Effector memory CD8-positive, alpha-beta T cell (primary cell): ENCODE measurements around the gene B3GLCT.
"Not testable (repeated sequence)": the region's sequence is repeated elsewhere in the genome, so short reads cannot be mapped to it uniquely, and the experiment has no call there.

Experiments
- ATAC-seq: fragments of 150-1000 bp; cut with Tn5 transposase; replicated peaks from 2 replicates; pipeline ENCODE4 v1.10.0; 2021; ENCODE audit warnings: mild to moderate bottlenecking, moderate library complexity
- DNase-seq, 3 experiments: peaks; one replicate each; pipeline ENCODE4 v3.0.0; 2021
- H3K27ac Mint-ChIP-seq, 2 donors: one replicate each; pipeline ENCODE4 v1.8.0; 2022; ENCODE audit warnings: mild to moderate bottlenecking in 2 of 2, mixed read lengths in 2 of 2, moderate library complexity in 2 of 2
- H3K27me3 Mint-ChIP-seq, 2 donors: one replicate each; pipeline ENCODE4 v1.8.0; 2022; ENCODE audit warnings: mixed read lengths in 2 of 2
- H3K36me3 Mint-ChIP-seq: one replicate; pipeline ENCODE4 v1.8.0; 2022; ENCODE audit warnings: mild to moderate bottlenecking, moderate library complexity, mixed read lengths; ENCODE audit not compliant: insufficient read depth
- H3K4me1 Mint-ChIP-seq, 2 donors: one replicate each; pipeline ENCODE4 v1.8.0; 2022; ENCODE audit warnings: low read depth in 2 of 2, mixed read lengths in 2 of 2
- H3K4me3 Mint-ChIP-seq, 2 donors: one replicate each; pipeline ENCODE4 v1.8.0; 2022; ENCODE audit warnings: mild to moderate bottlenecking in 2 of 2, mixed read lengths in 2 of 2, moderate library complexity in 2 of 2
- H3K9me3 Mint-ChIP-seq, 2 donors: one replicate each; pipeline ENCODE4 v1.8.0; 2022; ENCODE audit warnings: mixed read lengths in 2 of 2

B3GLCT gene

DNA sequence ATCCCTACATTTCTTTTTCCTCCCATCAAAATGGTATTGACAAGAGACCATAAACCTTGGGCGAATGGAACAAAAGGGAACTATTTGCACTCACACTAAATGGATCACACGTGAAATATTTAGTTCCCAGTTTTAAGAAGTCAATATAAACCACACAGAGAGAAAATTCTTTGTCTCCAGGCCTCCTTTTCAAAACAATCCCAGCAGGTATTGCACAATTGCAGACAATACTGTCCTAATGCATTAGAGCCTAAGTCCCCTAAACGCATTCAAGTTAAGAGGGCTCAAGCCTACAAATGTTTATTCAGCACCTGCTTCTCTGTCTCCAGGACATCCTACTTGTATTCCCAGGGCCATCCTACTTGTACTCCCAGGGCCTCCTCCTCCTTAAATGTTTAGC, 1.3 kb upstream of the B3GLCT start:
- Mint-ChIP-seq H3K36me3 (peaks cover 12% of the 10 kb centered on the region), H3K9me3 (no peaks in the 10 kb centered on the region), H3K27me3 (no peaks in the 10 kb centered on the region), H3K4me1 (peaks cover 11 to 13% of the 10 kb centered on the region in 2 donors), H3K4me3 (peak overlapping the region in 1 of 2 donors; percentile 79), H3K27ac (no peak overlapping the region)
- ATAC-seq (no peak), DNase-seq (no peak)

DNA sequence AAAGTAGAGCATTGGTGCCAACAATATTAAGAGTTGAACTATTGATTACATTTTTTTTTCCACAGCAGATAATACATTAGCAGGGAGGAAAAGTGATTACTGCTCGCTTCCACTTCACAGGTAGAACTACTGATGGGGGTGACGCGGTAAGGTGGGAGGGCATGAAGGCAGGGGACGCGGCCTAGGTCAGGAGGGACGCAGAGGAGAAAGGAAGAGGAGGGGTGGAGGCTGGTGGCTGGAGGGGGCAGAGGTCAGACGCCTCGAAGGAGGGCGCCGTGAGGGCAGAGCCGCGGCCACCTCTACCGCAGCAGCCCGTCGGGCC, 287 bp upstream of the B3GLCT start:
- Mint-ChIP-seq H3K4me1 (peaks cover 15 to 17% of the 10 kb centered on the region in 2 donors), H3K9me3 (no peaks in the 10 kb centered on the region), H3K36me3 (peaks cover 12% of the 10 kb centered on the region)

DNA sequence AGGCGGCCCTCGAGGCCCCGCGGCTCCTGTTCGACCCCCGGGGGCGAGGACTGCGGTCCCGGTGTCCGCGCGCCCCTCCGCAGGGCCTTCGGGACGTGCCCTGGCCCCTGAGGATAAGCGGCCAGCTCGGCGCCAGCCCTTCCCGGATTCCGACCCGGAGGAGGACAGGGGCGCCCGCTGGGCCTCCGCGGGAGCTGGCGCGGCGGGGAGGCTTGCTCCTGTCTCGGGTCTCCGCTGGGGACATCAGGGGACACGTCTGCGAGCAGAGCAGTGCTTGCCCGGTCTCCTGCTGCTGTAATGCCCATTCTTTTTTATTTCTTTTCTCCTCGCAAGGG, 829 bp downstream of the B3GLCT start:
- Mint-ChIP-seq H3K27me3 (no peaks in the 10 kb centered on the region), H3K4me1 (peaks cover 19 to 23% of the 10 kb centered on the region in 2 donors), H3K9me3 (no peaks in the 10 kb centered on the region), H3K27ac (peak overlapping the region; percentile 59 to 91), H3K4me3 (peak overlapping the region; percentile 79 to 82), H3K36me3 (peaks cover 9% of the 10 kb centered on the region)
- ATAC-seq (peak; percentile 25), DNase-seq (peak in 1 of 3 experiments; percentile 40)

More for the DNA sequence above, 287 bp upstream of the B3GLCT start:
- peak overlapping the region; percentile 89 to 91 for H3K27ac Mint-ChIP-seq
- ATAC-seq (peak; percentile 23), DNase-seq (no peak)
- H3K4me3 Mint-ChIP-seq = peak overlapping the region; percentile 79 to 81
- H3K27me3 Mint-ChIP-seq = no peaks in the 10 kb centered on the region

DNA sequence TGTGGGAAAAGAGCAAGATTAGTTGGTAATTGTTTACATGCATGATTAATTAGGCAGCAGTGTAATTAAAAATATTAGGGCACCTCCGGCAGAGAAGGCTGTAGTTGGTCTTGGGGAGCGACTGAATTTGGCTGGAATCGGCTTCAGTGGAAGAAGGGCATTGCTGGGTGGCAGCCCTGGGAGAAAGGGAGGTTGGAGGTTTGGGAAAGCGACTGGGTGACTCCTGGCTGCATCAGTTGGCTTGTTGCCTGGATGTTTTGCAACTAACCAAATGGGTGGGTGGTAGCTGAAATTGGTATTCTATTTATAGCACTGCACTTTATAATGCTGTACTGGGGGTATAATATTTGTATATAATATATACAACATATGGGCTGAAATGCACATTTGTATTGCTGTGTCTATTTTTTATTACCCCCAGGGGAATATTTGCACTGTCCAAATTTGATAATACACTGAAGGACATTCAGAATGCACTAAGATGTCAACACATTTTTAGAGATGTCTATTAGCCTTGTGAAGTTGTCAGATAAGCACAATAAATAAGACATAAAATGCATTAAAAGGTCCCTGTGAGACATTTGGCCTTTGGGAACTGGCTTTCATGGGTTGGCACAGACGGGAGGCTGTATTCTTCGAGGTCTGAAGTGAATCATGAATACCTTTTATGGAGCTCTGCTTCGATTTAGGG, 1.7 kb downstream of the B3GLCT start:
- peaks cover 12% of the 10 kb centered on the region for H3K36me3 Mint-ChIP-seq
- ATAC-seq (no peak), DNase-seq (no peak)
- H3K4me1 Mint-ChIP-seq = peaks cover 19 to 23% of the 10 kb centered on the region in 2 donors
- no peaks in the 10 kb centered on the region for H3K27me3 Mint-ChIP-seq
- H3K4me3 Mint-ChIP-seq = peak overlapping the region; percentile 79 to 82
- H3K27ac Mint-ChIP-seq = peak overlapping the region; percentile 59 to 91
- H3K9me3 Mint-ChIP-seq = no peaks in the 10 kb centered on the region

DNA sequence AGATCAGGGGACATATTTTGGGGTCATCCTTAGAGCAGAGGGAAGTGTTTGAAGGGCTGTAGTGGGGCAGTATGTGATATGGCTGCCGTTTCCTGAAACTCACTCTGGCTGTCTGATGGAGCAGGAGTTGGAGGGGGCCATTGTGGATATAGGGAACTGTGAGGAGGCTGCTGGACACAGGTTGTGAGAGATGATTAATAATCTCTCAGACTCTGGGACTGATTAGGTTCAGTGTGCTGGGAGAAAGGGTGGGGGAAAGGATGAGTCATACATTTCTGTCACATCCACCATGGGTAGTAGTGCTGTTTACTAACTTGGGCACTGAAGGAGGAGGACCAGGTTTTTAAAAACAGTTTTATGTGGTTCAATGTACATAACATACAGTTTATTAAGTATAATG, 4.8 kb downstream of the B3GLCT start:
- no peaks in the 10 kb centered on the region for H3K9me3 Mint-ChIP-seq
- no peak for ATAC-seq
- peaks cover 20 to 28% of the 10 kb centered on the region in 2 donors for H3K4me1 Mint-ChIP-seq
- H3K4me3 Mint-ChIP-seq = no peak overlapping the region
- no peak for DNase-seq
- peak overlapping the region in 1 of 2 donors; percentile 38 for H3K27ac Mint-ChIP-seq
- H3K27me3 Mint-ChIP-seq = no peaks in the 10 kb centered on the region
- H3K36me3 Mint-ChIP-seq = peaks cover 9% of the 10 kb centered on the region

DNA sequence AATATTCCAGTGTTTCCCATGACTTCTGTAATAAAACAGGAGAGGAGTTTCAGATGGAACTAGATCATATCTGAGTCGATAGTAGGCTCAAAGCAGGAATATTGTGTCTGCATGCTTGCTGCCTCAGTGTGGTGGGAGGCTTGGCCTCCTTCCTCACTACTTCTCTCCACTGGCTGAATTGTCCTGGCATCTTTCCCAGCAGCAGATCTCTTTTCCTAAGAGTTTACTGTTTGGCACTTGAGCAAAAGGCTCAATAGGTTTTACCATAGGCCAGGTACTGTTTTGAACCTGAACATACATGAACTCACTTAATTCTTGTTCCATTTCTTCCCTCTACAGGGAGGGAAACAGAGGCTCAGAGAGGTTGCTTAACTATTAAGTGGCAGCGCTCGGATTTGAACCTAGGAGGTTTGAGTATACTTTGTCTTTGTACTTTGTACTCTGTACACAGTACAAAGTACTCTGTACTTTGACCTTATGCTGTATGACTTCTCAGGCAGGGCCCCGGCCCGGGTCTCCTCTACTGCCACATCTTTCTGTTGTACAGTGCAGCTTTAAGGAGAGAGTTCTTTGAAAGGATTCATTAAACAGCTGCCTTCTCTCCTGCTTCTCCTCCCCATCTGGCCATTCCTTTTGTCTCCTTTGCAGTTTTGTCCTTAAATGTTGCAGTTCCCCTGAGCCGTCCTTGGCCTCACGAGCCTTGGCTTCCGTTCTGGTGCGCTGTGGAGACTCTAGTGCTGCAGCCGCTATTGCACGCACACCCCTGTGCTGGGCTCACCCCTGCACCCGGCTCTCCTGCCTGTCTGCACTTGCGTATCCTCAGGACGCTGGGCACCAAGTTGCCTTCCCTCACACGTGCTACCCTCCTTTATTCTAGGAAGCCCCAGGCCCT, 8.1 kb downstream of the B3GLCT start:
- no peaks in the 10 kb centered on the region for H3K9me3 Mint-ChIP-seq
- H3K4me3 Mint-ChIP-seq = no peak overlapping the region
- no peaks in the 10 kb centered on the region for H3K27me3 Mint-ChIP-seq
- no peak for ATAC-seq
- peaks cover 6% of the 10 kb centered on the region for H3K36me3 Mint-ChIP-seq
- H3K27ac Mint-ChIP-seq = no peak overlapping the region
- peaks cover 14 to 30% of the 10 kb centered on the region in 2 donors for H3K4me1 Mint-ChIP-seq
- DNase-seq = no peak

DNA sequence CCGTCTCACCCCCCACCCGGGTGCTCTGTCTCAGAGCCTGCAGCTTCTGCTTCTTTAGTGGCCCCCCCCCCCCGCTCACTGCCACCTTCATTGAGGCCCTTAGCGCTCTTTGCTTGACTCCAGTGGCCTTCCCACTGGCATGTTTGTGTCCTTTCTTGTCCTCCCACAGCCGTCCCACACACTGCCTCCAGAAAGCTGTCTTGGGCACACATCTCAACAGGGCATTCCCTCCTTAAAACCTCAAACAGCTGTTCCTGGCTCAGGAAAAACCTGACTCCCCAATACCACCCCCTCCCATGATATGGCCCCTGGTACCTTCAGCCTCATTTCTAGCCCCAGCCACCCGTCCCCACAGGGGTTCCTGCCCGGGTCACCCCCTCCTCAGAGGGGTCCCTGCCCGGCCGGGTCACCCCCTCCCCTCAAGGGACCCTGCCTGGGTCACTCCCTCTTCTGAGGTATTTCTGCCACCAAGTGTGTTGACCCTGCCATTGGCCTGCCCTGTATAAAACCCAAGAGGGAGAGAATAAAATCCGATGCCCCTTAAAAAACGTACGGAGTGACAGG, 8.9 kb downstream of the B3GLCT start:
- Mint-ChIP-seq H3K27me3 (no peaks in the 10 kb centered on the region), H3K27ac (peak overlapping the region in 1 of 2 donors; percentile 84), H3K4me1 (peaks cover 14 to 30% of the 10 kb centered on the region in 2 donors), H3K4me3 (peak overlapping the region in 1 of 2 donors; percentile 66), H3K36me3 (peaks cover 6% of the 10 kb centered on the region), H3K9me3 (no peaks in the 10 kb centered on the region)
- no peak for ATAC-seq
- no peak for DNase-seq

DNA sequence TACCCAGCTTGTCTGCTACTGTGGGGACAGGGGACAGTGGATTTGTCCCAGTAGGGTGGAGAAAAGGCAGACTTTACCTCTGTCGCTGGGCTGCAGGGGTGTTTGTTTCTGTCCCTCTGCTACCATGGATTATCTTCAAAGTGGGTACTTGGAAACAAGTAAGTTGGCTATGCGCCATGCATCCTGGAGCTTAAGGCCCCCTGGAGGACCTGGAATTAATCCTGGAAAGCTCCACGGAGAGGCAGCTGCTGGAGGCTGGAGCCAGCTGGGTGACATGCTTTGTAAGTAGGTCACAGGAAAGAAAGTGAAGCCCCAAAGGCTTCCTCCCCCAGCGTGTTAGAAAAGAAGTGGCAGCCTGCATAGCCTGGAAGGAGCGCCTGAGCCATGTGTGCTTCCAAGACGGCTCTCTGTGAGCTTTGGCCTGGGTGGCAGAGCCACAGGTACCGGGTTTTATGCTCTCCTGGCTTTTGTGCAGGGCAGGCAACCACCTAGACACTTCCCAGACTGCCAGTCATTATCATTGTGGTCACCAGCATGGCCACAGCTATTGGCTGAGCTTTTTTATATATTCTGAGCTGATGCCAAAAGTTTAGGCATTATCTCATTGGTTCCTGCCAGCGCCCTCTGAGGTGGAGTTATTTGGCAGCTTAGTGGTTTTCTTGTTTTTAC, 9.5 kb downstream of the B3GLCT start:
- ATAC-seq (peak; percentile 86), DNase-seq (peak in 2 of 3 experiments; percentile 7 to 8)
- peak overlapping the region in 1 of 2 donors; percentile 84 for H3K27ac Mint-ChIP-seq
- peaks cover 6% of the 10 kb centered on the region for H3K36me3 Mint-ChIP-seq
- no peaks in the 10 kb centered on the region for H3K9me3 Mint-ChIP-seq
- H3K4me3 Mint-ChIP-seq = peak overlapping the region in 1 of 2 donors; percentile 66
- no peaks in the 10 kb centered on the region for H3K27me3 Mint-ChIP-seq
- peaks cover 11 to 27% of the 10 kb centered on the region in 2 donors for H3K4me1 Mint-ChIP-seq

DNA sequence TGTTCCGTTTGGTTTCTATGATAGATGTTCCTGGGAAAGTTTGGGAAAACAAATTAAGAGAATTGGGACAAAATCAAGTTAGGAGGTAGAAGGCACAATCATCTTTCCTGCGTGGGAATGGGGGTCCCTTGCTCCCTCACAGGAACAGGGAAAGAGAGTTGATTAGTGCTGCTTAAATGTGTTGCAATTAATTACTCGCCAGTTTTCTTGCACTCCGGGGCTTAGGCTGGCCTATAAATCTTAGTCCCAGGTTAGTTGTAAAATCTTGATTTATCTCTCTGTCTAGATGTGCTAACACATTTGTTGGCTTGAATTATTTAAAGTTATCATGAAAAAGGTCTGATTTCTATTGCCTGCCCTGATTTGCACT, 10.1 kb downstream of the B3GLCT start:
- Mint-ChIP-seq H3K27me3 (no peaks in the 10 kb centered on the region), H3K9me3 (no peaks in the 10 kb centered on the region), H3K4me3 (peak overlapping the region in 1 of 2 donors; percentile 66), H3K36me3 (peaks cover 6% of the 10 kb centered on the region), H3K27ac (peak overlapping the region; percentile 28 to 84), H3K4me1 (peaks cover 6 to 23% of the 10 kb centered on the region in 2 donors)
- no peak for ATAC-seq
- DNase-seq = no peak

DNA sequence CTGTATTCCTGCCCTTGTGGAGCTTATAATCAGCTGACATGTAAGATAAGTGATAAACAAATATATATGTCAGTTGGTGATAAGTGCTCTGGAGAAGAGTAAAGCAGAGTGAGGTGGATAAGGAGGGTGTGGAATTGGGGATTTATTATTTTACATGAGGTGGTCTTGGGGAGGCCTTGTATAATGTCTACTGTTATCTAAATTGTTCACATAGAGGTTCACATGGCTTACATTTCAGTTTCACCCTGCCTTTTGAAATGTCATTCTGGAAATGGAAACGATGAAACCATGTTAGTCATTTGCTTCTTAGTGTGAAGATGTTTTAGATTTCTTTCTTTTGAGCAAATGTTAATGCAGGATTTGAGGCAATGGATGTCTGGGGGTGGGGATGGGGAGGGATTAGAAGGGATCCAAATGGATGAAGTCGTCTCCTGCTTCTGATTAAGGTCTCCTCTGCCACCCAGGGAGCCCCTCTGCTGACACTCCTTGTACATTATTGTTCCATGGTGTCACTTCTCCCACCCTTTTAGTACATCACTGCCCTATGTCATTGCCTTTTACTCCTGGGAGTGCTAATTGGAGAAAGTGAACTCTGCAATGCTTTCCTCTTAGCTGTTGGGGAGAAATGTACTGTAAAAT, 14.0 kb downstream of the B3GLCT start:
- Mint-ChIP-seq H3K36me3 (no peaks in the 10 kb centered on the region), H3K27me3 (no peaks in the 10 kb centered on the region), H3K4me3 (no peak overlapping the region), H3K9me3 (no peaks in the 10 kb centered on the region), H3K4me1 (peaks cover 0 to 16% of the 10 kb centered on the region in 2 donors), H3K27ac (peak overlapping the region; percentile 28 to 32)
- DNase-seq (no peak), ATAC-seq (no peak)

DNA sequence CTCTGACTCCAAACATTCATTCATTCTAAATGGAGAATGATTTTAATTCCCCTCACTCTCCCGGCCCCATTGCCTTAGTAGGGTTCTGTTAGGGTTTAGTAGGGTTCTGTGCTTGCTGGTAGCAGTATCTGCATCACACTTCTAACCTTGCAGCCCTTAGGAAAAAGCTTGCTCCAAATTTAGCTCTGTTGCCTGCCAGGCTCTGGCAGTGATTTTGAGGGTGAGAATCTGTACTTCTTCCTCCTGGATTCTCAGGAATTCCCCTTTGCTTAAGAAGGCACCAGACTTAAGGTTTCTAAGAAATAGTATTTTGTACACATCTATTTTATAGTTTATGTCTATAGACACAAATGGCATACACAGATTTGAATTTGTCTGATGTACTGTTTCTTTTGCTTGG, 14.7 kb downstream of the B3GLCT start:
- Mint-ChIP-seq H3K4me3 (no peak overlapping the region), H3K27me3 (no peaks in the 10 kb centered on the region), H3K36me3 (no peaks in the 10 kb centered on the region), H3K9me3 (no peaks in the 10 kb centered on the region), H3K27ac (peak overlapping the region; percentile 28 to 32), H3K4me1 (peaks cover 0 to 10% of the 10 kb centered on the region in 2 donors)
- DNase-seq (no peak), ATAC-seq (no peak)

DNA sequence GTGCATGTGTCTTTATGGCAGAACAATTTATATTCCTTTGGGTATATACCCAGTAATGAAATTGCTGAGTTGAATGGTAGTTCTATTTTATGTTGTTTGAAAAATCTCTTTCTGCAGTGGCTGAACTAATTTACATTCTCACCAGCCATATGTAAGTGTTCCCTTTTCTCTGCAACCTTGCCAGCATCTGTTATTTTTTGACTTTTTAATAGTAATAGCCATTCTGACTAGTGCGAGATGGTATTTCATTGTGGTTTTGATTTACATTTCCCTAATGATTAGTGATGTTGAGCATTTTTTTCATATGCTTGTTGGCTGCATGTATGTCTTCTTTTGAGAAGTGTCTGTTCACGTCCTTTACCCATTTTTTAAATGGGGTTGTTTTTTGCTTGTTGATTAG, 17.1 kb downstream of the B3GLCT start:
- not testable (repeated sequence) for H3K4me1 Mint-ChIP-seq, H3K27ac Mint-ChIP-seq, H3K9me3 Mint-ChIP-seq, ATAC-seq, DNase-seq, H3K27me3 Mint-ChIP-seq, H3K36me3 Mint-ChIP-seq, H3K4me3 Mint-ChIP-seq
